Measurements from ENCODE around the gene FAM163A.

The FAM163A gene

GRCh38 chr1:179775009-179775408 is 31.9 kb downstream of the FAM163A start:
- FAIRE-seq (no peak), DNase-seq (ENCODE audit: insufficient read length) (no peak)
- TF ChIP-seq TAF1 (IDR thresholded peaks at IDR 0.05; ENCODE audit: borderline replicate concordance, low read depth, low read length) = no peak
- no peak for TF ChIP-seq POLR2AphosphoS5 (IDR thresholded peaks at IDR 0.05; ENCODE audit: low read depth, low read length)
- no peak for TF ChIP-seq POLR2A (IDR thresholded peaks at IDR 0.05; ENCODE audit: low read depth, low read length)

DNA sequence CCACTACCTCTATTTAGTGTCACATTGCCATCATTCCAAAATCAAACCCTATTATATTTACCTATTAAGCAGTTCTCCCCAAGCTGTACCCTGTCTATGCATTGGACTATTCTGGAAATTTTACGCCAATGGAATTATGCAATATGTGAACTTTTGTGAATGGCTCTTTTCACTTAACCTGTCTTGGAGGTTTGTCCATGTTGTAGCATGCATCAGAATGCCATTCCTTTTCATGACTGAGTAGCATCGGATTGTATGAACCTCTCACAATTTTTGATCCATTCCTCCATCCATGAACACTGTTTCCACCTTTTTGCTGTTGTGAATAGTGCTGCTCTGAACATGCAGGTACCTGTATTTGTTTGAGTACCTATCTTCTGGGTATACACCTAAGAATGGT is 33.7 kb downstream of the FAM163A start:
- DNase-seq (ENCODE audit: insufficient read length) = no peak
- no peak for FAIRE-seq
- TF ChIP-seq POLR2AphosphoS5 (IDR thresholded peaks at IDR 0.05; ENCODE audit: low read depth, low read length) (no peak), TAF1 (IDR thresholded peaks at IDR 0.05; ENCODE audit: borderline replicate concordance, low read depth, low read length) (no peak), POLR2A (IDR thresholded peaks at IDR 0.05; ENCODE audit: low read depth, low read length) (no peak)

- FAIRE-seq (no peak), DNase-seq (ENCODE audit: insufficient read length) (no peak)
- TF ChIP-seq POLR2AphosphoS5 (IDR thresholded peaks at IDR 0.05; ENCODE audit: low read depth, low read length) (no peak), POLR2A (IDR thresholded peaks at IDR 0.05; ENCODE audit: low read depth, low read length) (no peak), TAF1 (IDR thresholded peaks at IDR 0.05; ENCODE audit: borderline replicate concordance, low read depth, low read length) (no peak)
Measured at GRCh38 chr1:179777731-179778130, 34.6 kb downstream of the FAM163A start.

DNA sequence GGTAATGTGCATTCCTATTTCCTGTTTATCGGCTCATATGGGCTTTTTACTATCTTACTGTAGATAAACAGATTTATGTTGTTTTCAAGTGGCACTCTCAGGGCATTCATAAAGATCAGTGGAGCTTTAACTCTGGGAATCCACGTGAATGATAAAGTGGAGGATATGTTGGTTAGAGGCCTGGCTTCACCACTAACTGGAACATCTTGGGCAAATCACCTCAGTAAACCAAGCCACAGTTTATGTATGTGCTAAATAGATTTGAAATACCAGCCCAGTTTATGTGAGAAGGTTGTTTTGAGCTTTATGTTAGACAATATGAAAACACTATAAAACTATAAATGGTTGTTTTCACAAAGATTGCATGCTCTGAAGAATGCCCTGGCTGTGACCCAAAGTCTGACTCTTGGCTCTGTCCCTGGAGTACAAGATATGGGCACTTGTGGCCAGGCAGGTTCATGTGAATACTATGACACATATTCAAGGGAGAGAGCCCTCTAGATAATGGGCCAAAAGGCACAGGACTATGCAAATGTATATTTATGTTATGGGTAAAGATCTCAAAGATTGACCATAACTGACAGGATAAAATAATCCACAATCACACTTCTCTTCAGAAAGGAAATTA is 36.7 kb downstream of the FAM163A start:
- TF ChIP-seq POLR2A (IDR thresholded peaks at IDR 0.05; ENCODE audit: low read depth, low read length) = no peak
- TF ChIP-seq TAF1 (IDR thresholded peaks at IDR 0.05; ENCODE audit: borderline replicate concordance, low read depth, low read length) = no peak
- TF ChIP-seq POLR2AphosphoS5 (IDR thresholded peaks at IDR 0.05; ENCODE audit: low read depth, low read length) = no peak
- FAIRE-seq = no peak
- DNase-seq (ENCODE audit: insufficient read length) = no peak

GRCh38 chr1:179781962-179782361 is 38.9 kb downstream of the FAM163A start:
- DNase-seq (ENCODE audit: insufficient read length) (no peak), FAIRE-seq (no peak)
- no peak for TF ChIP-seq POLR2AphosphoS5 (IDR thresholded peaks at IDR 0.05; ENCODE audit: low read depth, low read length)
- no peak for TF ChIP-seq POLR2A (IDR thresholded peaks at IDR 0.05; ENCODE audit: low read depth, low read length)
- no peak for TF ChIP-seq TAF1 (IDR thresholded peaks at IDR 0.05; ENCODE audit: borderline replicate concordance, low read depth, low read length)

DNA sequence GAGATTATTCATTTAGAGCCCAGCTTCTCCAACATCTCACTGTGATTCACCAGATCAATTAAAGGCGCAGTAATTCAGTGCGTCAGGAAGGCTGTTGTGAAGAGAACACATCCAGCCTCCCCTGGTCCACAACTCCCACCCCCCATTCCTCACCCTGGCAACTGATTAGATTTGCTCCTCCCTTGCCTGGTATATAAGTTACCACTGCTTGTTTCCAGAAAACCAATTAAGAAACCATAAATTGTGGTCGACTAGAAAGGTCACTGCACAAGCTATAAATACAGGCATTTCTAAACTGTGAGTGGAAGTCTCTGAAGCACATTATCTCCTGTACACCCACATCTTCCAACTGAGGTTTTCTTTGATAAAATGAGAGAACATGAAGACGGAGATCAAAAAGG is 41.9 kb downstream of the FAM163A start:
- DNase-seq (ENCODE audit: insufficient read length) = no peak
- no peak for TF ChIP-seq POLR2A (IDR thresholded peaks at IDR 0.05; ENCODE audit: low read depth, low read length)
- TF ChIP-seq POLR2AphosphoS5 (IDR thresholded peaks at IDR 0.05; ENCODE audit: low read depth, low read length) = no peak
- FAIRE-seq = no peak

DNA sequence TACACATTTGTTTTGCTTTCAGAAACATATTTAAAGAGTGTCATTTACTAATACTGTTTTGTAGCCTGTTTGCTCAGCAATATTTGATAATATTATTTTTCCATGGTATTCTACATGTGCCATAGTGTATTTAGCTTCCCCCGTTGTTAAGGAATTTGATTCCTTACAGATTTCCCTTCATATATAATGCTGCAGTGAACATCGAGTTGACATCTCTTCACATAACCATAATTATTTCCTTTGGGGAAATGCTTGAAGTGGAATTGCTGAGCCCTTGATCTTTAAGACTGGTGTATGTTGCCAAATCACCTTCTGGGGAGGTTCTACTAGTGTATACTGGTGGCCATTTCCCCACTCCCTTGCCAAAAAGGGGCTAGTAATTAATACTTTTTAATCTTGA is 42.6 kb downstream of the FAM163A start:
- no peak for TF ChIP-seq TAF1 (IDR thresholded peaks at IDR 0.05; ENCODE audit: borderline replicate concordance, low read depth, low read length)
- DNase-seq (ENCODE audit: insufficient read length) (no peak), FAIRE-seq (no peak)

GRCh38 chr1:179786815-179787685 is 44.0 kb downstream of the FAM163A start:
- DNase-seq (ENCODE audit: insufficient read length) = no peak
- TF ChIP-seq TAF1 (IDR thresholded peaks at IDR 0.05; ENCODE audit: borderline replicate concordance, low read depth, low read length) (no peak), POLR2A (IDR thresholded peaks at IDR 0.05; ENCODE audit: low read depth, low read length) (no peak), POLR2AphosphoS5 (IDR thresholded peaks at IDR 0.05; ENCODE audit: low read depth, low read length) (no peak)
- no peak for FAIRE-seq

DNA sequence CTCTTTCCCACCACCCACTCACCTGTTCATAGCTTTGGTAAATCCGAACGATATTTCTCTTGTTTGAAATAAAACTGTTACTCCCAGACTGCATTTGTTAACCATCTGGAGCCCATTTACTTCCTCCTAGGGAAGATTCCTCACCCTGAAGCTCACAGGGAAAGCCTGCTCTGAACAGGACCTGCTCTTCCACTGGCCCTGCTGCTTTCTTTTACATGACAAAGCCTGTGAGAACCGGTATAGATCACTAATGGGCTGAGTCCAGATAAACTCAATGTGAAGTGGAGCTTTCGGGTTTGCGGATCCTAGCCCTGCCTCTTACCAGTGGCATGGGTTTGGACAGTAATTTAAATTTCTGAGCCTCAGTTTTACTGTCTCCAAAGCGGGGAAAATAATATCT is 45.2 kb downstream of the FAM163A start:
- no peak for DNase-seq (ENCODE audit: insufficient read length)
- no peak for FAIRE-seq
- TF ChIP-seq TAF1 (IDR thresholded peaks at IDR 0.05; ENCODE audit: borderline replicate concordance, low read depth, low read length) = no peak
- no peak for TF ChIP-seq POLR2AphosphoS5 (IDR thresholded peaks at IDR 0.05; ENCODE audit: low read depth, low read length)
- no peak for TF ChIP-seq POLR2A (IDR thresholded peaks at IDR 0.05; ENCODE audit: low read depth, low read length)

- TF ChIP-seq POLR2A (IDR thresholded peaks at IDR 0.05; ENCODE audit: low read depth, low read length) (no peak), POLR2AphosphoS5 (IDR thresholded peaks at IDR 0.05; ENCODE audit: low read depth, low read length) (no peak), TAF1 (IDR thresholded peaks at IDR 0.05; ENCODE audit: borderline replicate concordance, low read depth, low read length) (no peak)
- no peak for FAIRE-seq
- no peak for DNase-seq (ENCODE audit: insufficient read length)
Measured at GRCh38 chr1:179793281-179793680, 50.2 kb downstream of the FAM163A start.

- DNase-seq (ENCODE audit: insufficient read length) = no peak
- TF ChIP-seq POLR2AphosphoS5 (IDR thresholded peaks at IDR 0.05; ENCODE audit: low read depth, low read length) (no peak), TAF1 (IDR thresholded peaks at IDR 0.05; ENCODE audit: borderline replicate concordance, low read depth, low read length) (no peak), POLR2A (IDR thresholded peaks at IDR 0.05; ENCODE audit: low read depth, low read length) (no peak)
- no peak for FAIRE-seq
Measured at GRCh38 chr1:179794146-179794545, 51.1 kb downstream of the FAM163A start.

DNA sequence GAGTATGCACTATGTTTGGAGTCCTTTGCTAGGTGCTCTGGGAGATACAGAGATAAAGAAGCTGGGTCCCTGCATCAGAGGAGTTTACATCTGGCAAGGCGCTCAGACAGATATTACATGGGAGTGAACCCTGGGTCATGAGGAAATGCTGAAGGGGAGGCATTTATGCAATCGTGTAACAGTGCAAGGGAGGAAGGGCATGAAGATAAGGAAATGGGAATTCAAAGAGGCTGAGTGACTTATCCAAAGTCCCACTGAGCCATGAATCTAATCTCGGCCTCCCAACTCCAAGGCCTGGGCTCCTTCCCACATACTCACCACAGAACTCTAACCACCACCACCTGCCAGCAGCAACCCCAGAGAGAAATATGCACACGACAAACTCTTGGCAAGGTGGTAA is 51.6 kb downstream of the FAM163A start:
- TF ChIP-seq POLR2A (IDR thresholded peaks at IDR 0.05; ENCODE audit: low read depth, low read length) (no peak), TAF1 (IDR thresholded peaks at IDR 0.05; ENCODE audit: borderline replicate concordance, low read depth, low read length) (no peak), POLR2AphosphoS5 (IDR thresholded peaks at IDR 0.05; ENCODE audit: low read depth, low read length) (no peak)
- FAIRE-seq (no peak), DNase-seq (ENCODE audit: insufficient read length) (no peak)

Data from GM12892 (cell line).